H9 (cell line): ENCODE data around the gene NBEA. TPM values are rescaled to one million over a fixed set of nuclear protein-coding genes. Genes with fewer than 3 reads are reported as not detected.

Experiments used
- DNase-seq: peaks from one replicate; pipeline ENCODE4 v3.0.0-alpha.2; 2017
- H2AFZ ChIP-seq: one replicate; pipeline ENCODE4 v1.6.1; 2013; ENCODE audit warnings: mild to moderate bottlenecking, low read length, control low read depth, moderate library complexity
- H2AK5ac ChIP-seq: 2 replicates; pipeline ENCODE4 v1.6.1; 2013; ENCODE audit warnings: low read length, control low read depth, mixed read lengths; ENCODE audit not compliant: insufficient read length
- H2BK120ac ChIP-seq: one replicate; pipeline ENCODE4 v1.6.1; 2013; ENCODE audit warnings: low read depth, mild to moderate bottlenecking, low read length, control low read depth, inconsistent platforms; ENCODE audit not compliant: poor library complexity, severe bottlenecking
- H2BK12ac ChIP-seq: 2 replicates; pipeline ENCODE4 v1.6.1; 2013; ENCODE audit warnings: low read length, control low read depth, mixed read lengths, low read depth; ENCODE audit not compliant: insufficient read length
- H2BK15ac ChIP-seq: 2 replicates; pipeline ENCODE4 v1.6.1; 2013; ENCODE audit warnings: low read depth, low read length, control low read depth
- H2BK20ac ChIP-seq: one replicate; pipeline ENCODE4 v1.6.1; 2013; ENCODE audit warnings: low read depth, mild to moderate bottlenecking, low read length, control low read depth, inconsistent platforms; ENCODE audit not compliant: poor library complexity, severe bottlenecking
- H2BK5ac ChIP-seq: 2 replicates; pipeline ENCODE4 v1.6.1; 2013; ENCODE audit warnings: low read length, control low read depth, mixed read lengths; ENCODE audit not compliant: insufficient read length
- H3K14ac ChIP-seq: 2 replicates; pipeline ENCODE4 v1.6.1; 2013; ENCODE audit warnings: low read length, control low read depth; ENCODE audit not compliant: insufficient read depth
- H3K18ac ChIP-seq: 2 replicates; pipeline ENCODE4 v1.6.1; 2013; ENCODE audit warnings: low read depth, mild to moderate bottlenecking, mixed read lengths, low read length, control low read depth; ENCODE audit not compliant: insufficient read length
- H3K23ac ChIP-seq: 2 replicates; pipeline ENCODE4 v1.6.1; 2013; ENCODE audit warnings: low read length, control low read depth, mixed read lengths, low read depth; ENCODE audit not compliant: insufficient read length
- H3K23me2 ChIP-seq: 2 replicates; pipeline ENCODE4 v1.6.1; 2013; ENCODE audit warnings: low read depth, mild to moderate bottlenecking, mixed read lengths, low read length, control low read depth; ENCODE audit not compliant: insufficient read length, poor library complexity, severe bottlenecking
- H3K27ac ChIP-seq: 2 replicates; pipeline ENCODE4 v1.5.1; 2013; ENCODE audit warnings: low read length, control low read depth, mixed read lengths, low read depth; ENCODE audit not compliant: insufficient read length
- H3K27me3 ChIP-seq: 2 replicates; pipeline ENCODE4 v1.6.1; 2013; ENCODE audit warnings: low read length, control low read depth, inconsistent platforms; ENCODE audit not compliant: insufficient read depth
- H3K4ac ChIP-seq: 2 replicates; pipeline ENCODE4 v1.6.1; 2013; ENCODE audit warnings: low read depth, mild to moderate bottlenecking, control low read depth, inconsistent platforms, low read length, moderate library complexity
- H3K4me1 ChIP-seq: 2 replicates; pipeline ENCODE4 v1.6.1; 2013; ENCODE audit warnings: low read length, control low read depth, inconsistent platforms; ENCODE audit not compliant: insufficient read depth
- H3K4me2 ChIP-seq: 2 replicates; pipeline ENCODE4 v1.6.1; 2013; ENCODE audit warnings: low read length, control low read depth, mixed read lengths; ENCODE audit not compliant: insufficient read length, insufficient read depth
- H3K56ac ChIP-seq: 2 replicates; pipeline ENCODE4 v1.6.1; 2013; ENCODE audit warnings: low read depth, mild to moderate bottlenecking, mixed read lengths, low read length, control low read depth; ENCODE audit not compliant: insufficient read length
- H3K79me1 ChIP-seq: 2 replicates; pipeline ENCODE4 v1.6.1; 2013; ENCODE audit warnings: low read depth, mild to moderate bottlenecking, moderate library complexity, low read length, control low read depth, inconsistent platforms; ENCODE audit not compliant: insufficient read depth, poor library complexity, severe bottlenecking
- H3K79me2 ChIP-seq: 2 replicates; pipeline ENCODE4 v1.6.1; 2013; ENCODE audit warnings: low read length, control low read depth, inconsistent platforms; ENCODE audit not compliant: insufficient read depth
- H3K9ac ChIP-seq: 2 replicates; pipeline ENCODE4 v1.6.1; 2013; ENCODE audit warnings: low read length, control low read depth, mixed read lengths; ENCODE audit not compliant: insufficient read length; ENCODE audit errors: extremely low read depth
- H3K9me3 ChIP-seq: one replicate; pipeline ENCODE4 v1.6.1; 2013; ENCODE audit warnings: low read depth, low read length, inconsistent platforms; ENCODE audit not compliant: control insufficient read depth
- H3T11ph ChIP-seq: one replicate; pipeline ENCODE4 v1.6.1; 2013; ENCODE audit warnings: mild to moderate bottlenecking, low read length, control low read depth, inconsistent platforms
- H4K20me1 ChIP-seq: one replicate; pipeline ENCODE4 v1.6.1; 2013; ENCODE audit not compliant: control insufficient read depth, insufficient read length, insufficient read depth
- H4K5ac ChIP-seq: 2 replicates; pipeline ENCODE4 v1.6.1; 2013; ENCODE audit warnings: low read depth, mild to moderate bottlenecking, mixed read lengths, low read length, control low read depth; ENCODE audit not compliant: insufficient read length
- H4K8ac ChIP-seq: replicated peaks from 2 replicates; pipeline ENCODE4 v1.6.1; 2013; ENCODE audit warnings: low read length, control low read depth, mixed read lengths, low read depth; ENCODE audit not compliant: insufficient read length
- H4K91ac ChIP-seq: 2 replicates; pipeline ENCODE4 v1.6.1; 2013; ENCODE audit warnings: low read depth, mild to moderate bottlenecking, moderate library complexity, mixed read lengths, low read length, control low read depth; ENCODE audit not compliant: insufficient read length
- H3K27ac Mint-ChIP-seq, 3 experiments: 2 replicates in 2 of 3; 3 replicates in 1 of 3; pipeline ENCODE4 v1.8.0; 2020 to 2021; ENCODE audit warnings: mixed read lengths in 3 of 3, mild to moderate bottlenecking in 1 of 3, moderate library complexity in 1 of 3
- H3K27me3 Mint-ChIP-seq: 2 replicates; pipeline ENCODE4 v1.8.0; 2021; ENCODE audit warnings: low read depth, mild to moderate bottlenecking, moderate library complexity, mixed read lengths
- H3K36me3 Mint-ChIP-seq, 3 experiments: 2 replicates in 2 of 3; 3 replicates in 1 of 3; pipeline ENCODE4 v1.8.0; 2020 to 2021; ENCODE audit warnings: low read depth in 3 of 3, mixed read lengths in 3 of 3; ENCODE audit not compliant: insufficient read depth in 1 of 3
- H3K4me1 Mint-ChIP-seq, 2 experiments: 2 replicates each; pipeline ENCODE4 v1.8.0; 2020; ENCODE audit warnings: mixed read lengths in 2 of 2
- H3K4me3 Mint-ChIP-seq, 2 experiments: 2 replicates in 1 of 2; 3 replicates in 1 of 2; pipeline ENCODE4 v1.8.0; 2020 to 2021; ENCODE audit warnings: mild to moderate bottlenecking in 2 of 2, mixed read lengths in 2 of 2, moderate library complexity in 1 of 2
- H3K9me3 Mint-ChIP-seq, 2 experiments: 2 replicates in 1 of 2; 3 replicates in 1 of 2; pipeline ENCODE4 v1.8.0; 2020; ENCODE audit warnings: mild to moderate bottlenecking in 2 of 2, mixed read lengths in 2 of 2, moderate library complexity in 1 of 2
- CTCF ChIP-seq: fragments of 200-600 bp; sonication (generic); conservative IDR thresholded peaks from 3 replicates; pipeline ENCODE4 v1.8.0; 2021; ENCODE audit warnings: antibody characterized with exemption, mild to moderate bottlenecking
- WGBS: extraction: QIAGEN DNeasy Blood & Tissue Kit; methylation state at CpG from one replicate; pipeline ENCODE4 v1.1.7; 2013; ENCODE audit warnings: missing lambda C conversion rate, low lambda C conversion rate, mixed read lengths; ENCODE audit not compliant: insufficient read length; ENCODE audit errors: extremely low coverage; 5-methylcytosine and 5-hydroxymethylcytosine counted together
- total RNA-seq: library from RNA; stranded (reverse); gene quantifications from 2 replicates; pipeline ENCODE4 v1.2.1, GENCODE V29; 2021

Gene NBEA
- total RNA-seq, 1 experiment from 2014 or later = 17.3 TPM

- no peak overlapping the region for H2BK120ac ChIP-seq
- H3K4ac ChIP-seq = no peak overlapping the region
- Mint-ChIP-seq H3K4me3 (peak overlapping the region; percentile 76 to 85; a peak in 4 of 5 replicates), H3K9me3 (no peaks in the 10 kb centered on the region; a peak in 1 of 5 replicates), H3K27ac (no peak overlapping the region), H3K36me3 (no peaks in the 10 kb centered on the region), H3K4me1 (peaks cover 27 to 38% of the 10 kb centered on the region in 2 experiments), H3K27me3 (peaks cover 68% of the 10 kb centered on the region)
- peaks cover 2% of the 10 kb centered on the region; the same call in 1 of the 2 replicates for H3K4me1 ChIP-seq
- H3K79me1 ChIP-seq = no peaks in the 10 kb centered on the region
- no peak overlapping the region for H3K9ac ChIP-seq
- H2BK20ac ChIP-seq = no peak overlapping the region
- H4K20me1 ChIP-seq = no peaks in the 10 kb centered on the region
- H2BK12ac ChIP-seq = no peak overlapping the region
- H3K27me3 ChIP-seq = peaks cover 26% of the 10 kb centered on the region
- no peak overlapping the region for H4K91ac ChIP-seq
- no peak overlapping the region for H2AFZ ChIP-seq
- no peaks in the 10 kb centered on the region for H3K79me2 ChIP-seq
- no peak overlapping the region for H3T11ph ChIP-seq
- H3K23ac ChIP-seq = no peak overlapping the region
- no peak overlapping the region for H4K8ac ChIP-seq
- no peak overlapping the region for H3K14ac ChIP-seq
- no peak overlapping the region for H2BK5ac ChIP-seq
- H4K5ac ChIP-seq = no peak overlapping the region
- H2AK5ac ChIP-seq = no peak overlapping the region
- no peak for DNase-seq
- H3K56ac ChIP-seq = no peak overlapping the region
- H3K18ac ChIP-seq = no peak overlapping the region
- no peak for TF ChIP-seq CTCF
- peaks cover 11% of the 10 kb centered on the region for H3K23me2 ChIP-seq
- H3K9me3 ChIP-seq = no peaks in the 10 kb centered on the region
- no CpG with 5 or more reads among the region's 10 CpGs for WGBS
- no peak overlapping the region for H2BK15ac ChIP-seq
- H3K27ac ChIP-seq = no peak overlapping the region
- H3K4me2 ChIP-seq = peak overlapping the region; percentile 62
Measured at GRCh38 chr13:35469806-35470525, 527.9 kb downstream of the NBEA start.
